ENCODE results near the gene BTD.

Gene BTD

GRCh38 chr3:15679306-15679705 lies 77.8 kb downstream of the BTD start:
- Histone ChIP-seq H3K4me1 (ENCODE audit: control insufficient read depth, low read length) (no peaks in the 10 kb centered on the region), H4K20me1 (ENCODE audit: control insufficient read depth, insufficient read depth, low read depth, low read length) (no peaks in the 10 kb centered on the region), H3K27ac (ENCODE audit: low read depth, low read length) (no peak overlapping the region), H3K27me3 (ENCODE audit: control insufficient read depth, low read length) (no peaks in the 10 kb centered on the region), H3K9me3 (ENCODE audit: control insufficient read depth, insufficient read depth, low read length) (no peaks in the 10 kb centered on the region), H3F3A (ENCODE audit: control insufficient read depth, insufficient read depth) (no peaks in the 10 kb centered on the region), H3K4me3 (ENCODE audit: low read length) (no peak overlapping the region), H3K4me2 (ENCODE audit: low read length) (no peak overlapping the region), H3K9me2 (replicated peaks; ENCODE audit: control insufficient read depth, low read length) (no peaks in the 10 kb centered on the region), H3K79me2 (ENCODE audit: control insufficient read depth, low read length) (no peaks in the 10 kb centered on the region), H3K36me3 (ENCODE audit: control insufficient read depth, low read length) (peaks cover 70% of the 10 kb centered on the region)
- TF ChIP-seq EZH2phosphoT487 (IDR thresholded peaks at IDR 0.05; ENCODE audit: borderline replicate concordance, low read length) (no peak), CTCF (IDR thresholded peaks at IDR 0.05; ENCODE audit: low read depth, low read length, poor library complexity, severe bottlenecking) (no peak)

DNA sequence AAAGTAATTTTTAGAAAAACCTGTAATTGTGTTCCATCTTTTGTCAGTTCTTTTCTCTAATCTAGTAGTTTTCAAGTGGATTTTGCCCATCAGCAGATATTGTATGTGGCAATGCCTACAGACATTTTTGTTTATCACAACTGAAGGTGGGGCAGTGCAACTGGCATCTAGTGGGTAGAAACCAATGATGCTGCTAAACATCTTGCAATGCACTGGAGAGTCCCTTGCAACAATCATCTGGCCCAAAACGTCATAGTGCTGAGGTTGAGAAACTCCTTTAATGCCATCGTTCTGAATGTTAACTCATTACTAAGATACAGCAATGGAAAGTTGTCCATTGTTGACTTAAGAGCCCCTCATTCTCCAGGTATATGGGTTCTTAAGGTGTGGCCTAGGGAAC lies 80.1 kb downstream of the BTD start:
- TF ChIP-seq EZH2phosphoT487 (IDR thresholded peaks at IDR 0.05; ENCODE audit: borderline replicate concordance, low read length) (no peak), CTCF (IDR thresholded peaks at IDR 0.05; ENCODE audit: low read depth, low read length, poor library complexity, severe bottlenecking) (no peak)
- Histone ChIP-seq H3F3A (ENCODE audit: control insufficient read depth, insufficient read depth) (no peaks in the 10 kb centered on the region), H3K4me1 (ENCODE audit: control insufficient read depth, low read length) (no peaks in the 10 kb centered on the region), H3K79me2 (ENCODE audit: control insufficient read depth, low read length) (no peaks in the 10 kb centered on the region), H4K20me1 (ENCODE audit: control insufficient read depth, insufficient read depth, low read depth, low read length) (no peaks in the 10 kb centered on the region), H3K27ac (ENCODE audit: low read depth, low read length) (no peak overlapping the region), H3K4me2 (ENCODE audit: low read length) (no peak overlapping the region), H3K9me2 (replicated peaks; ENCODE audit: control insufficient read depth, low read length) (no peaks in the 10 kb centered on the region), H3K9me3 (ENCODE audit: control insufficient read depth, insufficient read depth, low read length) (no peaks in the 10 kb centered on the region), H3K4me3 (ENCODE audit: low read length) (no peak overlapping the region), H3K27me3 (ENCODE audit: control insufficient read depth, low read length) (no peaks in the 10 kb centered on the region), H3K36me3 (ENCODE audit: control insufficient read depth, low read length) (peaks cover 73% of the 10 kb centered on the region)

GRCh38 chr3:15682561-15683185 lies 81.1 kb downstream of the BTD start:
- Histone ChIP-seq H3K4me1 (ENCODE audit: control insufficient read depth, low read length) (no peaks in the 10 kb centered on the region), H3F3A (ENCODE audit: control insufficient read depth, insufficient read depth) (no peaks in the 10 kb centered on the region), H3K27ac (ENCODE audit: low read depth, low read length) (no peak overlapping the region), H3K9me3 (ENCODE audit: control insufficient read depth, insufficient read depth, low read length) (no peaks in the 10 kb centered on the region), H3K79me2 (ENCODE audit: control insufficient read depth, low read length) (no peaks in the 10 kb centered on the region), H3K4me2 (ENCODE audit: low read length) (no peak overlapping the region), H4K20me1 (ENCODE audit: control insufficient read depth, insufficient read depth, low read depth, low read length) (no peaks in the 10 kb centered on the region), H3K36me3 (ENCODE audit: control insufficient read depth, low read length) (peaks cover 67% of the 10 kb centered on the region), H3K9me2 (replicated peaks; ENCODE audit: control insufficient read depth, low read length) (no peaks in the 10 kb centered on the region), H3K4me3 (ENCODE audit: low read length) (no peak overlapping the region), H3K27me3 (ENCODE audit: control insufficient read depth, low read length) (no peaks in the 10 kb centered on the region)
- no peak for TF ChIP-seq CTCF (IDR thresholded peaks at IDR 0.05; ENCODE audit: low read depth, low read length, poor library complexity, severe bottlenecking)
- no peak for TF ChIP-seq EZH2phosphoT487 (IDR thresholded peaks at IDR 0.05; ENCODE audit: borderline replicate concordance, low read length)

All from DOHH2 (cell line).